Karpas-422 (cell line): ENCODE data around the gene BBS12. TPM values are rescaled to one million over a fixed set of nuclear protein-coding genes. Genes with fewer than 3 reads are reported as not detected.

ENCODE experiments used
- DNase-seq: peaks from one replicate; pipeline ENCODE4 v3.0.0-alpha.2; 2015
- H2AFZ ChIP-seq: fragments of 200-600 bp; sonication (generic); 2 replicates; pipeline ENCODE4 v1.6.1; 2014; ENCODE audit warnings: antibody characterized with exemption, low read length, mixed read lengths
- H3K27ac ChIP-seq: fragments of 200-600 bp; sonication (generic); 2 replicates; pipeline ENCODE4 v1.5.1; 2014; ENCODE audit warnings: mild to moderate bottlenecking, low read length, moderate library complexity
- H3K27me3 ChIP-seq: fragments of 200-600 bp; sonication (generic); 2 replicates; pipeline ENCODE4 v1.6.1; 2014; ENCODE audit warnings: low read length, mixed read lengths
- H3K36me3 ChIP-seq: fragments of 200-600 bp; sonication (generic); 2 replicates; pipeline ENCODE4 v1.6.1; 2014; ENCODE audit warnings: low read length, mixed read lengths; ENCODE audit not compliant: insufficient read depth
- H3K4me1 ChIP-seq: fragments of 200-600 bp; sonication (generic); 2 replicates; pipeline ENCODE4 v1.6.1; 2014; ENCODE audit warnings: mild to moderate bottlenecking, low read length, mixed read lengths
- H3K4me2 ChIP-seq: fragments of 200-600 bp; sonication (generic); 2 replicates; pipeline ENCODE4 v1.6.1; 2014; ENCODE audit warnings: low read length, low read depth, mild to moderate bottlenecking; ENCODE audit not compliant: poor library complexity, severe bottlenecking
- H3K4me3 ChIP-seq: fragments of 200-600 bp; sonication (generic); 2 replicates; pipeline ENCODE4 v1.5.1; 2014; ENCODE audit warnings: mild to moderate bottlenecking, antibody characterized with exemption, low read length, mixed read lengths
- H3K79me2 ChIP-seq: fragments of 200-600 bp; sonication (generic); 2 replicates; pipeline ENCODE4 v1.6.1; 2014; ENCODE audit warnings: mild to moderate bottlenecking, low read length, mixed read lengths
- H3K9ac ChIP-seq: fragments of 200-600 bp; sonication (generic); 2 replicates; pipeline ENCODE4 v1.6.0; 2014; ENCODE audit warnings: low read length
- H3K9me2 ChIP-seq: fragments of 200-600 bp; sonication (generic), shearing (Covaris generic); replicated peaks from 2 replicates; pipeline ENCODE4 v1.6.0; 2014; ENCODE audit warnings: mild to moderate bottlenecking, low read length, moderate library complexity; ENCODE audit not compliant: insufficient read depth
- H3K9me3 ChIP-seq: fragments of 300-700, 200-600 bp; sonication (generic); 2 replicates; pipeline ENCODE4 v1.6.1; 2014; ENCODE audit warnings: low read length, mixed read lengths
- H4K20me1 ChIP-seq: fragments of 200-600 bp; sonication (generic); 2 replicates; pipeline ENCODE4 v1.6.1; 2014; ENCODE audit warnings: mild to moderate bottlenecking, antibody characterized with exemption, low read length, low read depth; ENCODE audit not compliant: insufficient read depth
- total RNA-seq: library from RNA; depleted of rRNA; stranded (reverse); fragments of >200 nt; shearing (Covaris generic); gene quantifications from 2 replicates; pipeline ENCODE4 v1.2.3, GENCODE V29; 2014; ENCODE audit warnings: low replicate concordance

BBS12 gene
- total RNA-seq, 1 experiment from 2014 or later, result 2.0 TPM

DNA sequence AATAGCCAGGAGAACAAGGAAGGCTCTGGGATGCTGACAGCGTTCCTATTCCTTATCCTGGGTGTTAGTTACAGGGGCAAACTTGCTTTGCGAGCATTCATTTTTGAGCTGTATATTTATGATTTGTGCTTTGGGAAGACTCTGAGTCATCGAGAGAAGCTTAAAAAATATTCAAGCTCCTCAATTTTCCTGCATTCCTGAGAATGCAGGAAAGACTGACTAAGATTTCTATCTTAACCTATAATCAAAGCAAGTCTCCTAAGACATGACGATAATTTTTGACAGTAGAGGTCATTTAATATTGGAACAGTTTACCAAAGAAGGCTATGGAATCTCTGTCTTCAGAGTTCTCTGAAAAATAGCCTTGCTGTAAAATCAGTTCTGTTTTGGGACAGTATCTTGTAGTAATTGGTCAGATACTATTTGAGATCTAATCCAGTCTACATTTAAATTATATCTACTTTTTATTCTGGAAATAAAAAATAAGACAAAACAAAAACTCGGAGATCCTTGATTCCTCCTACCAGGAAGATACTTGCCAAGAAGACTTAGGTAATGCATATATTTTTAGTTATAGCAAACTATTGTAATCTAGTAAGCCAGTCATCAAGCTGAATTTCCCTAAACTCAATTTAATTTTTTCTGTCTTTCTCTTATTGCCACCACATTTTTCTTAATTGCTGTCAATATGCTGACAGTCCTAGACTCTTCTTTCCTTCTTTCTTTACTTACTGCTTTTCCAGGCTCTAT, 31.7 kb downstream of the BBS12 start:
- Histone ChIP-seq H4K20me1 (no peaks in the 10 kb centered on the region), H3K4me3 (no peak overlapping the region), H3K9ac (no peak overlapping the region), H3K9me2 (no peaks in the 10 kb centered on the region), H2AFZ (no peak overlapping the region), H3K27ac (no peak overlapping the region), H3K4me2 (no peak overlapping the region), H3K79me2 (no peaks in the 10 kb centered on the region), H3K4me1 (no peaks in the 10 kb centered on the region), H3K36me3 (no peaks in the 10 kb centered on the region), H3K27me3 (no peaks in the 10 kb centered on the region), H3K9me3 (no peaks in the 10 kb centered on the region)
- no peak for DNase-seq

DNA sequence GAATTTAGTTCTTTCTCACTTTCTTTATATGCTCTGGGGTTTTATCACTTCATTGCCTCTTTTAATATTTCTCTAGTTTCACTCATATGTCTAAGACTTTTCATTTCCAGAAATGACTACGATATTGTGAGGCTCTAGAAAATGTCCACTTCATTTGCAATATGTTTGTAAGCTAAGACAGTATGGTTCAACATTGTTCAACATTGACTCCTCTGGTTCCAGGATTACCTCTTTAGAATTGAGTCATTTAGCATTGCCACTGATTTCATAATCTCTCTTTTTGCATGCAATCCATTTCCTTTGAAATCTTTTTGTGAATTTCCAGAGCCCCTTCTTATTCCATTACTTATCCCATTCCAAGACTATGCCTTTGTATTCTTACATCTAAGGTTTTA, 32.3 kb downstream of the BBS12 start:
- no peaks in the 10 kb centered on the region for H3K27me3 ChIP-seq
- H3K27ac ChIP-seq, result no peak overlapping the region
- no peak overlapping the region for H3K9ac ChIP-seq
- no peaks in the 10 kb centered on the region for H4K20me1 ChIP-seq
- H3K79me2 ChIP-seq, result no peaks in the 10 kb centered on the region
- H3K4me2 ChIP-seq, result no peak overlapping the region
- H3K9me2 ChIP-seq, result no peaks in the 10 kb centered on the region
- H3K9me3 ChIP-seq, result no peaks in the 10 kb centered on the region
- H3K4me3 ChIP-seq, result no peak overlapping the region
- H3K36me3 ChIP-seq, result no peaks in the 10 kb centered on the region
- no peak for DNase-seq
- no peaks in the 10 kb centered on the region for H3K4me1 ChIP-seq
- H2AFZ ChIP-seq, result no peak overlapping the region

DNA sequence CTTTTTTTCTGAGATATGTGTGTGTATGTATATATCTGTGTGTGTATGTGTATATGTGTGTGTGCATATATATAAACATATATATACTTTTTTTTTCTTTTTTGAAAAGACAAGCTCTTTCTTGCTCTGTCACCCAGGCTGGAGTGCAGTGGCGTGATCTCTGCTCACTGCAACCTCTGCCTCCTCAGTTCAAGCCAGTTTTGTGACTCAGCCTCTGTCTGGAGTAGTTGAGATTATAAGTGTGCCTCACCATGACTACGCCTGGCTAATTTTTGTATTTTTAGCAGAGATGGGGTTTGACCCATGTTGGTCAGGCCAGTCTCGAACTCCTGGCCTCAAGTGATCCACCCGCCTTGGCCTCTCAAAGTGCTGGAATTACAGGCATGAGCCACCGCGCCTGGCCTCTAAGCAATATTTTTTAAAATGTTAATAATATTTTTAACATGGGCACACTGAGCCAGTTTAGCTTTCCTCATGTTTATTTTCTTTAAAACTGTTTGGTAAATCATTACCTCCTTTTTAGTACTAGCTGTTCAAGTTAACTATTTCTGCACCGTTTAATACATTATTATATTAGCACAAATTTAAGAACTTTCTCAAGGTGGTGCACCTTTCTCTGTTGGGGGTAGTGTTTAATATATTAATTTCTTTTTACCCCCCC, 33.3 kb downstream of the BBS12 start:
- no peak overlapping the region for H3K4me2 ChIP-seq
- H3K9me3 ChIP-seq, result no peaks in the 10 kb centered on the region
- H3K9ac ChIP-seq, result no peak overlapping the region
- no peak overlapping the region for H2AFZ ChIP-seq
- H3K9me2 ChIP-seq, result no peaks in the 10 kb centered on the region
- H3K4me3 ChIP-seq, result no peak overlapping the region
- no peak for DNase-seq
- no peaks in the 10 kb centered on the region for H3K4me1 ChIP-seq
- no peak overlapping the region for H3K27ac ChIP-seq
- H3K27me3 ChIP-seq, result no peaks in the 10 kb centered on the region
- no peaks in the 10 kb centered on the region for H3K79me2 ChIP-seq
- H3K36me3 ChIP-seq, result no peaks in the 10 kb centered on the region
- H4K20me1 ChIP-seq, result no peaks in the 10 kb centered on the region

DNA sequence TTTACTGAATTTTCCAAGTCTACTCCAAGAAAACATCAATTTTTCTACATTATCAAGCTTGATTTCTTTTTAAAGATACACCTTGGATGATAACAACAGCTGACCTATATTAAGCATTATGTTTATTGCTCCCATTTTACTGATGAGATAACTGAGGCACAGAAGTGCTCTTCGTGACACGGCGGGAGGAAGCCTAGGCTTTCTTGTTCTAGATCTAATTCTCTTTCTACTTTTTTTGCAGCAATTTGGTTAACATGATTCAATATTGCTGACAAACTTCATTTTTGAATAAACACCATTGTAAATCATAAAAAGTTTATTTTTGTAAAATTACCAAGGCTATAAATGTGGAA, 33.8 kb downstream of the BBS12 start:
- Histone ChIP-seq H3K9ac (no peak overlapping the region), H3K36me3 (no peaks in the 10 kb centered on the region), H3K4me3 (no peak overlapping the region), H3K9me2 (no peaks in the 10 kb centered on the region), H3K9me3 (no peaks in the 10 kb centered on the region), H3K4me1 (no peaks in the 10 kb centered on the region), H2AFZ (no peak overlapping the region), H3K79me2 (no peaks in the 10 kb centered on the region), H4K20me1 (no peaks in the 10 kb centered on the region), H3K4me2 (no peak overlapping the region), H3K27ac (no peak overlapping the region), H3K27me3 (no peaks in the 10 kb centered on the region)
- no peak for DNase-seq

GRCh38 chr4:122766950-122767349, 34.4 kb downstream of the BBS12 start:
- H3K4me2 ChIP-seq, result no peak overlapping the region
- no peaks in the 10 kb centered on the region for H4K20me1 ChIP-seq
- no peaks in the 10 kb centered on the region for H3K27me3 ChIP-seq
- H3K27ac ChIP-seq, result no peak overlapping the region
- H3K36me3 ChIP-seq, result no peaks in the 10 kb centered on the region
- no peak overlapping the region for H2AFZ ChIP-seq
- no peaks in the 10 kb centered on the region for H3K9me2 ChIP-seq
- H3K9me3 ChIP-seq, result no peaks in the 10 kb centered on the region
- no peak for DNase-seq
- no peak overlapping the region for H3K4me3 ChIP-seq
- H3K9ac ChIP-seq, result no peak overlapping the region
- H3K4me1 ChIP-seq, result no peaks in the 10 kb centered on the region
- H3K79me2 ChIP-seq, result no peaks in the 10 kb centered on the region

- no peaks in the 10 kb centered on the region for H3K9me3 ChIP-seq
- H3K9ac ChIP-seq, result no peak overlapping the region
- no peak overlapping the region for H3K27ac ChIP-seq
- no peaks in the 10 kb centered on the region for H3K9me2 ChIP-seq
- H3K36me3 ChIP-seq, result no peaks in the 10 kb centered on the region
- H2AFZ ChIP-seq, result no peak overlapping the region
- no peaks in the 10 kb centered on the region for H3K27me3 ChIP-seq
- no peaks in the 10 kb centered on the region for H3K79me2 ChIP-seq
- H3K4me2 ChIP-seq, result no peak overlapping the region
- H4K20me1 ChIP-seq, result no peaks in the 10 kb centered on the region
- no peak for DNase-seq
- H3K4me1 ChIP-seq, result no peaks in the 10 kb centered on the region
- H3K4me3 ChIP-seq, result no peak overlapping the region
Observed at GRCh38 chr4:122771724-122772123, 39.2 kb downstream of the BBS12 start.

- DNase-seq, result no peak
- no peak overlapping the region for H2AFZ ChIP-seq
- no peaks in the 10 kb centered on the region for H4K20me1 ChIP-seq
- H3K9ac ChIP-seq, result no peak overlapping the region
- H3K27me3 ChIP-seq, result no peaks in the 10 kb centered on the region
- no peaks in the 10 kb centered on the region for H3K79me2 ChIP-seq
- no peak overlapping the region for H3K27ac ChIP-seq
- no peaks in the 10 kb centered on the region for H3K36me3 ChIP-seq
- no peaks in the 10 kb centered on the region for H3K4me1 ChIP-seq
- no peaks in the 10 kb centered on the region for H3K9me3 ChIP-seq
- H3K4me3 ChIP-seq, result no peak overlapping the region
- no peak overlapping the region for H3K4me2 ChIP-seq
- no peaks in the 10 kb centered on the region for H3K9me2 ChIP-seq
Observed at GRCh38 chr4:122772311-122772710, 39.8 kb downstream of the BBS12 start.

- no peak overlapping the region for H3K4me3 ChIP-seq
- no peaks in the 10 kb centered on the region for H4K20me1 ChIP-seq
- H3K36me3 ChIP-seq, result no peaks in the 10 kb centered on the region
- no peak overlapping the region for H3K27ac ChIP-seq
- no peaks in the 10 kb centered on the region for H3K4me1 ChIP-seq
- H3K9ac ChIP-seq, result no peak overlapping the region
- no peak overlapping the region for H2AFZ ChIP-seq
- no peak for DNase-seq
- H3K27me3 ChIP-seq, result no peaks in the 10 kb centered on the region
- no peaks in the 10 kb centered on the region for H3K9me3 ChIP-seq
- no peaks in the 10 kb centered on the region for H3K9me2 ChIP-seq
- no peaks in the 10 kb centered on the region for H3K79me2 ChIP-seq
- no peak overlapping the region for H3K4me2 ChIP-seq
Observed at GRCh38 chr4:122772986-122773385, 40.5 kb downstream of the BBS12 start.
